ENCODE results near the gene SPACA6. TPM values are rescaled to one million over a fixed set of nuclear protein-coding genes. Genes with fewer than 3 reads are reported as not detected.

The SPACA6 gene
- total RNA-seq, 2 donors from 2014 or later = 3.7 to 6.4 TPM

- no peaks in the 10 kb centered on the region for H3K9me3 ChIP-seq
- H3K27ac ChIP-seq = no peak overlapping the region
- no peak for DNase-seq (ENCODE audit: low spot score)
- no peak overlapping the region for H3K4me3 ChIP-seq
- H3K36me3 ChIP-seq = no peaks in the 10 kb centered on the region
- no peaks in the 10 kb centered on the region for H3K27me3 ChIP-seq
- no peaks in the 10 kb centered on the region for H3K4me1 ChIP-seq
- no peak for TF ChIP-seq CTCF (IDR thresholded peaks at IDR 0.05)
These were observed 18.6 kb downstream of the SPACA6 start for GRCh38 chr19:51711702-51712101.

DNA sequence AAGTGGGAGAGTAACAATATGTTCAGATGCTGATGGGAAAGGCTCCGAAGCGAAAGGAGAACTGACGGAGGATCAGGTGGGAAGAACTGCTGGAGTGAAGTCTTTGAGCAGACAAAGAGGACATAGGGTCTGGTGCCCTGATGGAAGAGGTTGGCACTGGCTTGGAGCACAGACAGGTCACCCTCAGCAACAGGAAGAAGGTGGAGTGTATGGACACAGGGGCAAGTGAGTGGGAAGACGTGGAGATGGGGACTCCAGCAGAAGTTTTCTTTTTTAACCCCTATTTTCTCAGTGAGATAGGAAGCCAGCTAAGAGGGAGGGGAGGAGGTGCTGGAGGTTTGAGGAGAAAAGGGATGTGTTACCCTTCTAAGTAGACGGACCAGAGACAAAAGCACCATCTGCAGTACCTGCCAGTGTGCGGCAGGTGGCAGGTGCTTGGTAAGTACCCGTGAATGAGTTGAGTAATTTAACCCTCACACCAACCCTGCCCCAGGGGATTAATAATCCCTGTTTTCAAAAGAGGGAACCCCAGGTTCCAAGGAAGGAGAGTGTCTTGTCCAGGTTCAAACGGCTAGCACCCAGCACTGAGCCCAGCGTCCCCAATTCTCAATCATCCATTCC is 19.4 kb downstream of the SPACA6 start:
- Histone ChIP-seq H3K36me3 (no peaks in the 10 kb centered on the region), H3K4me1 (no peaks in the 10 kb centered on the region), H3K4me3 (no peak overlapping the region), H3K27ac (no peak overlapping the region), H3K27me3 (no peaks in the 10 kb centered on the region), H3K9me3 (no peaks in the 10 kb centered on the region)
- DNase-seq (ENCODE audit: low spot score) = no peak
- peak in 1 of 2 donors; percentile 46 for TF ChIP-seq CTCF (IDR thresholded peaks at IDR 0.05)

GRCh38 chr19:51713319-51714285 is 20.5 kb downstream of the SPACA6 start:
- Histone ChIP-seq H3K36me3 (no peaks in the 10 kb centered on the region), H3K4me3 (no peak overlapping the region), H3K4me1 (no peaks in the 10 kb centered on the region), H3K27ac (no peak overlapping the region), H3K9me3 (no peaks in the 10 kb centered on the region), H3K27me3 (no peaks in the 10 kb centered on the region)
- no peak for TF ChIP-seq CTCF (IDR thresholded peaks at IDR 0.05)
- DNase-seq (ENCODE audit: low spot score) = no peak

DNA sequence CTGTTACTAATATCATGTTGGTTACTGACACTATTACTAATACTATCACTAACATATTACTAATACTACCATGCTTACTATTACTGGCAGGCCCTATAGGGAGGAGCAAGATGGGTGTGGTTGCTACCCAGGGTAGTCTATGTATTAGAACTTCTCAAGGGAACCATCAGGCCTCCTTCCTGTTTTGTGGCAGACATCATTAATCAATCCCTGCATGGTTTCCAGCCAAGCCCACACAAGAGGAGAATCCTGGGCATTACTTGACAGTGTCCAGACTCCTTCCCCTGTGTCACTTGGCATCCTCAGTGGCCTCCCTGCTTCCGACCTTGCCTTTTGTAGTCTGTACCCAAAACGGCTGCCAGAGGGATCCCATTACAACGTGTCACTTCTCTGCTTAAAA is 21.7 kb downstream of the SPACA6 start:
- Histone ChIP-seq H3K4me3 (no peak overlapping the region), H3K36me3 (no peaks in the 10 kb centered on the region), H3K4me1 (peaks cover 0 to 10% of the 10 kb centered on the region in 2 donors), H3K27ac (no peak overlapping the region), H3K27me3 (peaks cover 0 to 8% of the 10 kb centered on the region in 2 donors), H3K9me3 (no peaks in the 10 kb centered on the region)
- no peak for TF ChIP-seq CTCF (IDR thresholded peaks at IDR 0.05)
- no peak for DNase-seq (ENCODE audit: low spot score)

- no peaks in the 10 kb centered on the region for H3K36me3 ChIP-seq
These were observed 22.7 kb downstream of the SPACA6 start for GRCh38 chr19:51715850-51716249.

More at GRCh38 chr19:51715850-51716249, 22.7 kb downstream of the SPACA6 start:
- no peak for TF ChIP-seq CTCF (IDR thresholded peaks at IDR 0.05)
- Histone ChIP-seq H3K9me3 (no peaks in the 10 kb centered on the region), H3K4me3 (no peak overlapping the region), H3K27ac (no peak overlapping the region), H3K27me3 (peaks cover 0 to 8% of the 10 kb centered on the region in 2 donors), H3K4me1 (peaks cover 0 to 11% of the 10 kb centered on the region in 2 donors)
- no peak for DNase-seq (ENCODE audit: low spot score)
